Tibial nerve (tissue), 4 donors: ENCODE data around the gene ARFGEF3. TPM values are rescaled to one million over a fixed set of nuclear protein-coding genes. Genes with fewer than 3 reads are reported as not detected.

ENCODE experiments used
- DNase-seq, 2 donors: peaks; one replicate each; pipeline ENCODE4 v3.0.0-alpha.2; 2019; ENCODE audit warnings: low spot score in 2 of 2
- H3K27ac ChIP-seq, 4 donors: fragments of 200-600 bp; sonication (generic) in 3 of 4; one replicate each; pipeline ENCODE4 v1.5.1; 2017 to 2019; ENCODE audit warnings: mild to moderate bottlenecking in 1 of 4
- H3K27me3 ChIP-seq, 2 donors: fragments of 200-600 bp; sonication (generic) in 1 of 2; one replicate each; pipeline versions ENCODE4 v1.5.1 to v1.6.0; 2017 to 2019
- H3K36me3 ChIP-seq, 3 donors: fragments of 200-600 bp; sonication (generic); one replicate each; pipeline ENCODE4 v1.5.1; 2018 to 2019
- H3K4me1 ChIP-seq, 4 donors: fragments of 200-600 bp; sonication (generic) in 3 of 4; one replicate each; pipeline ENCODE4 v1.5.1; 2017 to 2019
- H3K4me3 ChIP-seq, 4 donors: fragments of 200-600 bp; sonication (generic) in 3 of 4; one replicate each; pipeline ENCODE4 v1.5.1; 2017 to 2019; ENCODE audit warnings: mild to moderate bottlenecking in 1 of 4, moderate library complexity in 1 of 4
- H3K9me3 ChIP-seq, 4 donors: fragments of 200-600 bp; sonication (generic) in 3 of 4; one replicate each; pipeline ENCODE4 v1.5.1; 2017 to 2019
- CTCF ChIP-seq, 5 experiments: fragments of 200-600 bp in 3 of 5; fragments of 450-650 bp in 2 of 5; sonication (generic) in 3 of 5; IDR thresholded peaks; one replicate each; pipeline ENCODE4 v1.5.1; 2016 to 2019; ENCODE audit warnings: antibody characterized with exemption in 5 of 5, mild to moderate bottlenecking in 3 of 5, moderate library complexity in 2 of 5
- EP300 ChIP-seq, 2 donors: sonication (generic); formaldehyde crosslinking; IDR thresholded peaks; one replicate each; pipeline ENCODE4 v1.6.1; 2017; ENCODE audit warnings: antibody characterized with exemption in 2 of 2, mild to moderate bottlenecking in 1 of 2
- POLR2A ChIP-seq, 2 donors: fragments of 450-650 bp; IDR thresholded peaks; one replicate each; pipeline ENCODE4 v1.6.1; 2017; ENCODE audit warnings: antibody characterized with exemption in 2 of 2, mild to moderate bottlenecking in 2 of 2, moderate library complexity in 2 of 2
- WGBS, 2 donors: methylation state at CpG; one replicate each; pipeline ENCODE4 v1.1.5; 2018; 5-methylcytosine and 5-hydroxymethylcytosine counted together
- total RNA-seq, 4 donors: library from RNA; depleted of rRNA; stranded (reverse); fragments of >200 nt; gene quantifications; one replicate each; pipeline ENCODE4 v1.1.0, GENCODE V29; 2016

Gene ARFGEF3
- total RNA-seq, 4 donors from 2014 or later, result 3.9 to 6.9 (median 5.4) TPM

- TF ChIP-seq CTCF (IDR thresholded peaks at IDR 0.05), result no peak
- no peak for TF ChIP-seq POLR2A (IDR thresholded peaks at IDR 0.05)
- TF ChIP-seq EP300 (IDR thresholded peaks at IDR 0.05), result no peak
- Histone ChIP-seq H3K27me3 (no peaks in the 10 kb centered on the region), H3K4me1 (no peaks in the 10 kb centered on the region), H3K9me3 (no peaks in the 10 kb centered on the region), H3K27ac (no peak overlapping the region), H3K36me3 (no peaks in the 10 kb centered on the region), H3K4me3 (no peak overlapping the region)
- DNase-seq, result no peak
- 88 to 91% methylated on average over 11 to 12 of the region's 14 CpGs for WGBS, 2 donors
Observed at GRCh38 chr6:138334963-138335362, 173.2 kb downstream of the ARFGEF3 start.

- WGBS, 2 donors, result 86 to 87% methylated on average over 8 of the region's 8 CpGs
- H3K4me3 ChIP-seq, result no peak overlapping the region
- no peaks in the 10 kb centered on the region for H3K36me3 ChIP-seq
- TF ChIP-seq EP300 (IDR thresholded peaks at IDR 0.05) (no peak), CTCF (IDR thresholded peaks at IDR 0.05) (no peak), POLR2A (IDR thresholded peaks at IDR 0.05) (no peak)
- no peak for DNase-seq
- H3K4me1 ChIP-seq, result no peaks in the 10 kb centered on the region
- no peaks in the 10 kb centered on the region for H3K27me3 ChIP-seq
- H3K9me3 ChIP-seq, result no peaks in the 10 kb centered on the region
- no peak overlapping the region for H3K27ac ChIP-seq
Observed at GRCh38 chr6:138336221-138336620, 174.5 kb downstream of the ARFGEF3 start.

GRCh38 chr6:138337076-138337475 lies 175.3 kb downstream of the ARFGEF3 start:
- H3K36me3 ChIP-seq, result no peaks in the 10 kb centered on the region
- no peaks in the 10 kb centered on the region for H3K4me1 ChIP-seq
- no peaks in the 10 kb centered on the region for H3K27me3 ChIP-seq
- 90 to 93% methylated on average over 4 of the region's 4 CpGs for WGBS, 2 donors
- TF ChIP-seq EP300 (IDR thresholded peaks at IDR 0.05), result no peak
- TF ChIP-seq POLR2A (IDR thresholded peaks at IDR 0.05), result no peak
- TF ChIP-seq CTCF (IDR thresholded peaks at IDR 0.05), result no peak
- no peak overlapping the region for H3K4me3 ChIP-seq
- DNase-seq, result no peak
- H3K27ac ChIP-seq, result no peak overlapping the region
- H3K9me3 ChIP-seq, result no peaks in the 10 kb centered on the region

DNA sequence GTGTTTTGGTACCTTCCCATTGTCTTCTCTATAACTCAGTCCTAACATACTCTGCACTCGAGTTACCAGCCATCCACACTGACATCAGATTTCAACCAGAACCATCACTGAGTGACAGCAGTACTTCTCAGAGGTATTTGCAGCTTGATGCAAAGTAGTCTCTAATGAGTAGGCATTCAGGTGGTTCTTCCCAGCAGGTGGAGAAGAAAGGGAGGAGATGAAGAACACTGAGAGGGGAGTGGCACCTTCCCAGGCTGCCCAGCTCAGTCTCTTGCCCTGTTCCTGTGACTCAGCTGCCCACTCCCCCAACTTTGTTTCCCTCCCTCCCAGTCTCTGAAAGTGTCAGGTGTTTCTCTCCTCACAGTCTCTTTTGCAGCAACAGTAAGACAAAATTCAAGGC lies 177.3 kb downstream of the ARFGEF3 start:
- no peak overlapping the region for H3K4me3 ChIP-seq
- no peaks in the 10 kb centered on the region for H3K27me3 ChIP-seq
- no peak for TF ChIP-seq POLR2A (IDR thresholded peaks at IDR 0.05)
- TF ChIP-seq EP300 (IDR thresholded peaks at IDR 0.05), result no peak
- no peak for TF ChIP-seq CTCF (IDR thresholded peaks at IDR 0.05)
- H3K36me3 ChIP-seq, result no peaks in the 10 kb centered on the region
- DNase-seq, result no peak
- H3K9me3 ChIP-seq, result no peaks in the 10 kb centered on the region
- no peaks in the 10 kb centered on the region for H3K4me1 ChIP-seq
- no peak overlapping the region for H3K27ac ChIP-seq
- 44 to 60% methylated on average over 1 of the region's 1 CpG for WGBS, 2 donors

DNA sequence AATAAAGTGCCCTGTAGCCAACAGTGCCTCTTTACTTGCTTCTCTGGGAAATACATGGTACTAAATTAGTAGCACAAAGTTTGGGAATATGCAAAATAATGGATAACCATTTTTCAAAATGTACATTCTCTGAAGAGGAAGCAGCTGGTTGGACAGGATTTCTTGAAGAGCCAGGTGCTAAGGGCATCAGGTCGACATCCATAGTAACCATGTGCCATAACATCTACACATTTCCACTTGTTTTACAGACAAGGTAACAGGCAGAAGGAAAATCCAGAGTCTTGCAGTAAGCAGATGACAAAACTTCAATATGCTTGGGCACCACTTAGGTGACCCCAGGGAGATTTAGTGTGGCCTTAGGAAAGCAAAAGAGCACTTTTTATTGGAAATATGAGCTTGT lies 179.4 kb downstream of the ARFGEF3 start:
- Histone ChIP-seq H3K4me1 (no peaks in the 10 kb centered on the region), H3K9me3 (no peaks in the 10 kb centered on the region), H3K36me3 (no peaks in the 10 kb centered on the region), H3K4me3 (no peak overlapping the region), H3K27me3 (no peaks in the 10 kb centered on the region), H3K27ac (no peak overlapping the region)
- DNase-seq, result no peak
- 64 to 80% methylated on average over 1 of the region's 1 CpG for WGBS, 2 donors
- no peak for TF ChIP-seq CTCF (IDR thresholded peaks at IDR 0.05)
- no peak for TF ChIP-seq POLR2A (IDR thresholded peaks at IDR 0.05)
- TF ChIP-seq EP300 (IDR thresholded peaks at IDR 0.05), result no peak
